ENCODE measurements around the gene TNIK.

TNIK gene

GRCh38 chr3:171340434-171340833, 119.8 kb downstream of the TNIK start:
- TF ChIP-seq CTCF (IDR thresholded peaks at IDR 0.05; ENCODE audit: low read length) (no peak), EZH2 (IDR thresholded peaks at IDR 0.05; ENCODE audit: borderline replicate concordance, low read length) (no peak)

GRCh38 chr3:171339598-171339997, 120.6 kb downstream of the TNIK start:
- no peaks in the 10 kb centered on the region for H3F3A ChIP-seq (ENCODE audit: insufficient read depth, low read length)
- no peaks in the 10 kb centered on the region for H3K4me1 ChIP-seq (ENCODE audit: insufficient read depth, low read length, severe bottlenecking)
- H3K27ac ChIP-seq (ENCODE audit: low read depth, low read length, poor library complexity, severe bottlenecking) = no peak overlapping the region
- no peak overlapping the region for H3K4me2 ChIP-seq (ENCODE audit: low read length)
- H3K9ac ChIP-seq (ENCODE audit: low read length) = no peak overlapping the region
- no peak overlapping the region for H3K4me3 ChIP-seq (ENCODE audit: low read depth, low read length, poor library complexity, severe bottlenecking)
- no peaks in the 10 kb centered on the region for H3K9me3 ChIP-seq (ENCODE audit: low read length)
- no peak overlapping the region for H2AFZ ChIP-seq (ENCODE audit: low read length)
- H3K36me3 ChIP-seq (ENCODE audit: insufficient read depth, low read length) = no peaks in the 10 kb centered on the region
- no peaks in the 10 kb centered on the region for H3K9me2 ChIP-seq (ENCODE audit: low read depth, low read length)
- no peak for TF ChIP-seq EZH2 (IDR thresholded peaks at IDR 0.05; ENCODE audit: borderline replicate concordance, low read length)
- TF ChIP-seq CTCF (IDR thresholded peaks at IDR 0.05; ENCODE audit: low read length) = no peak
- no peaks in the 10 kb centered on the region for H3K27me3 ChIP-seq (ENCODE audit: insufficient read depth, low read length)
- H3K79me2 ChIP-seq (ENCODE audit: insufficient read depth, low read length) = no peaks in the 10 kb centered on the region
- H4K20me1 ChIP-seq (ENCODE audit: insufficient read depth, low read length) = no peaks in the 10 kb centered on the region

More at GRCh38 chr3:171340434-171340833, 119.8 kb downstream of the TNIK start:
- H3K4me1 ChIP-seq (ENCODE audit: insufficient read depth, low read length, severe bottlenecking) = no peaks in the 10 kb centered on the region
- H3K4me3 ChIP-seq (ENCODE audit: low read depth, low read length, poor library complexity, severe bottlenecking) = no peak overlapping the region
- H2AFZ ChIP-seq (ENCODE audit: low read length) = no peak overlapping the region
- no peaks in the 10 kb centered on the region for H3F3A ChIP-seq (ENCODE audit: insufficient read depth, low read length)
- H3K4me2 ChIP-seq (ENCODE audit: low read length) = no peak overlapping the region
- H3K9me2 ChIP-seq (ENCODE audit: low read depth, low read length) = no peaks in the 10 kb centered on the region
- no peaks in the 10 kb centered on the region for H3K79me2 ChIP-seq (ENCODE audit: insufficient read depth, low read length)
- no peaks in the 10 kb centered on the region for H3K9me3 ChIP-seq (ENCODE audit: low read length)
- H4K20me1 ChIP-seq (ENCODE audit: insufficient read depth, low read length) = no peaks in the 10 kb centered on the region
- H3K9ac ChIP-seq (ENCODE audit: low read length) = no peak overlapping the region
- H3K27ac ChIP-seq (ENCODE audit: low read depth, low read length, poor library complexity, severe bottlenecking) = no peak overlapping the region
- no peaks in the 10 kb centered on the region for H3K36me3 ChIP-seq (ENCODE audit: insufficient read depth, low read length)
- no peaks in the 10 kb centered on the region for H3K27me3 ChIP-seq (ENCODE audit: insufficient read depth, low read length)

GRCh38 chr3:171336406-171336805, 123.8 kb downstream of the TNIK start:
- H3K4me2 ChIP-seq (ENCODE audit: low read length) = no peak overlapping the region
- no peak overlapping the region for H2AFZ ChIP-seq (ENCODE audit: low read length)
- no peaks in the 10 kb centered on the region for H4K20me1 ChIP-seq (ENCODE audit: insufficient read depth, low read length)
- H3K9ac ChIP-seq (ENCODE audit: low read length) = no peak overlapping the region
- no peak overlapping the region for H3K27ac ChIP-seq (ENCODE audit: low read depth, low read length, poor library complexity, severe bottlenecking)
- no peaks in the 10 kb centered on the region for H3K4me1 ChIP-seq (ENCODE audit: insufficient read depth, low read length, severe bottlenecking)
- TF ChIP-seq CTCF (IDR thresholded peaks at IDR 0.05; ENCODE audit: low read length) = no peak
- TF ChIP-seq EZH2 (IDR thresholded peaks at IDR 0.05; ENCODE audit: borderline replicate concordance, low read length) = no peak
- no peaks in the 10 kb centered on the region for H3K27me3 ChIP-seq (ENCODE audit: insufficient read depth, low read length)
- no peaks in the 10 kb centered on the region for H3K36me3 ChIP-seq (ENCODE audit: insufficient read depth, low read length)
- no peak overlapping the region for H3K4me3 ChIP-seq (ENCODE audit: low read depth, low read length, poor library complexity, severe bottlenecking)
- no peaks in the 10 kb centered on the region for H3F3A ChIP-seq (ENCODE audit: insufficient read depth, low read length)
- no peaks in the 10 kb centered on the region for H3K79me2 ChIP-seq (ENCODE audit: insufficient read depth, low read length)
- H3K9me3 ChIP-seq (ENCODE audit: low read length) = no peaks in the 10 kb centered on the region
- H3K9me2 ChIP-seq (ENCODE audit: low read depth, low read length) = no peaks in the 10 kb centered on the region

Measured in OCI-LY1 (cell line).